KMS-11 (cell line): ENCODE results near the gene TAS1R3.

ENCODE experiments used
- H2AFZ ChIP-seq: fragments of 200-600 bp; sonication (generic); 2 replicates; pipeline ENCODE4 v1.6.1; 2016; ENCODE audit warnings: antibody characterized with exemption, mixed run types, low read depth
- H3K27ac ChIP-seq: fragments of 200-600 bp; sonication (generic); 2 replicates; pipeline ENCODE4 v1.6.1; 2016; ENCODE audit warnings: mild to moderate bottlenecking, mixed run types
- H3K27me3 ChIP-seq: fragments of 200-600 bp; sonication (generic); 2 replicates; pipeline ENCODE4 v1.6.1; 2017; ENCODE audit warnings: mild to moderate bottlenecking, low read depth, mixed run types, moderate library complexity; ENCODE audit not compliant: insufficient read depth
- H3K36me3 ChIP-seq: fragments of 200-600 bp; sonication (generic); 2 replicates; pipeline ENCODE4 v1.6.1; 2017; ENCODE audit warnings: mild to moderate bottlenecking, mixed run types; ENCODE audit not compliant: insufficient read depth
- H3K4me1 ChIP-seq: fragments of 200-600 bp; sonication (generic); 2 replicates; pipeline ENCODE4 v1.6.1; 2016; ENCODE audit warnings: mild to moderate bottlenecking, low read depth, mixed run types; ENCODE audit not compliant: poor library complexity, severe bottlenecking
- H3K4me2 ChIP-seq: fragments of 200-600 bp; sonication (generic); 2 replicates; pipeline ENCODE4 v1.7.0; 2016; ENCODE audit warnings: mild to moderate bottlenecking, mixed run types
- H3K4me3 ChIP-seq: fragments of 200-600 bp; sonication (generic); IDR thresholded peaks from 2 replicates; pipeline ENCODE4 v1.6.1; 2017; ENCODE audit warnings: low read depth, low read length, mixed read lengths; ENCODE audit not compliant: insufficient read depth
- H3K79me2 ChIP-seq: fragments of 200-600 bp; sonication (generic); 2 replicates; pipeline ENCODE4 v1.6.1; 2016; ENCODE audit warnings: low read depth, mixed run types; ENCODE audit not compliant: insufficient read depth
- H3K9ac ChIP-seq: fragments of 200-600 bp; sonication (generic); 2 replicates; pipeline ENCODE4 v1.6.1; 2016; ENCODE audit warnings: mild to moderate bottlenecking, mixed run types
- H4K20me1 ChIP-seq: fragments of 200-600 bp; sonication (generic); 2 replicates; pipeline ENCODE4 v1.6.1; 2016; ENCODE audit warnings: mild to moderate bottlenecking, mixed run types; ENCODE audit not compliant: insufficient read depth
- TF ChIP-seq, protein P1 (sequence below): fragments of 200-600 bp; sonication (generic); conservative IDR thresholded peaks from 2 replicates; pipeline ENCODE4 v1.6.1; 2017; ENCODE audit warnings: low read depth, mild to moderate bottlenecking, antibody characterized with exemption, low read length, moderate library complexity, mixed read lengths

TAS1R3 gene

DNA sequence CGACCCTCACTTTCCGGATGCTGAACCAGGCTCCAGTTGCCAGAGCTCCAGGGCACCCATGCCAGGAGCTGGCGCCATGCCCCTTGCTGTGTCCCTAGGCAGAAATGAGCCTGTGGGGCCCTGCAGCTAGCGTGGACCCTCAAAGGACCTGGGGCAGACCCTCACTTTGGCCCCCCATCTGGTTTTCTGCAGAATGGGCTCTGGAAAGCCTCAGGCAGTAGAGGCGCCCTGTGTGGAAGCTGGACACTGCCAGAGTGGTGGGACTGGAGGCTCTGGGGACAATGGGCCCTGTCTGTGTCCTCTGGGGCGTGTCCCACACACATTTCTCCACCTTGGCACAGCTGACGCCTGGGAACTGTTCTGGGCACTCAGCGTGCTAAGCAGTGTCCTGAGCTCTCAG, 50.2 kb downstream of the TAS1R3 start:
- Histone ChIP-seq H3K4me1 (no peaks in the 10 kb centered on the region), H2AFZ (no peak overlapping the region), H3K4me3 (no peak overlapping the region), H3K79me2 (no peaks in the 10 kb centered on the region), H3K36me3 (no peaks in the 10 kb centered on the region; the same call in 1 of the 2 replicates), H3K27ac (no peak overlapping the region), H4K20me1 (no peaks in the 10 kb centered on the region), H3K27me3 (no peaks in the 10 kb centered on the region), H3K4me2 (no peak overlapping the region), H3K9ac (no peak overlapping the region)
- TF ChIP-seq, protein P1, sequence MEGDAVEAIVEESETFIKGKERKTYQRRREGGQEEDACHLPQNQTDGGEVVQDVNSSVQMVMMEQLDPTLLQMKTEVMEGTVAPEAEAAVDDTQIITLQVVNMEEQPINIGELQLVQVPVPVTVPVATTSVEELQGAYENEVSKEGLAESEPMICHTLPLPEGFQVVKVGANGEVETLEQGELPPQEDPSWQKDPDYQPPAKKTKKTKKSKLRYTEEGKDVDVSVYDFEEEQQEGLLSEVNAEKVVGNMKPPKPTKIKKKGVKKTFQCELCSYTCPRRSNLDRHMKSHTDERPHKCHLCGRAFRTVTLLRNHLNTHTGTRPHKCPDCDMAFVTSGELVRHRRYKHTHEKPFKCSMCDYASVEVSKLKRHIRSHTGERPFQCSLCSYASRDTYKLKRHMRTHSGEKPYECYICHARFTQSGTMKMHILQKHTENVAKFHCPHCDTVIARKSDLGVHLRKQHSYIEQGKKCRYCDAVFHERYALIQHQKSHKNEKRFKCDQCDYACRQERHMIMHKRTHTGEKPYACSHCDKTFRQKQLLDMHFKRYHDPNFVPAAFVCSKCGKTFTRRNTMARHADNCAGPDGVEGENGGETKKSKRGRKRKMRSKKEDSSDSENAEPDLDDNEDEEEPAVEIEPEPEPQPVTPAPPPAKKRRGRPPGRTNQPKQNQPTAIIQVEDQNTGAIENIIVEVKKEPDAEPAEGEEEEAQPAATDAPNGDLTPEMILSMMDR, result no peak
